ENCODE results near the gene SPATA18. TPM values are rescaled to one million over a fixed set of nuclear protein-coding genes. Genes with fewer than 3 reads are reported as not detected.

SPATA18 gene
- total RNA-seq, 4 donors from 2014 or later: 10.5 to 25.1 (median 13.7) TPM

DNA sequence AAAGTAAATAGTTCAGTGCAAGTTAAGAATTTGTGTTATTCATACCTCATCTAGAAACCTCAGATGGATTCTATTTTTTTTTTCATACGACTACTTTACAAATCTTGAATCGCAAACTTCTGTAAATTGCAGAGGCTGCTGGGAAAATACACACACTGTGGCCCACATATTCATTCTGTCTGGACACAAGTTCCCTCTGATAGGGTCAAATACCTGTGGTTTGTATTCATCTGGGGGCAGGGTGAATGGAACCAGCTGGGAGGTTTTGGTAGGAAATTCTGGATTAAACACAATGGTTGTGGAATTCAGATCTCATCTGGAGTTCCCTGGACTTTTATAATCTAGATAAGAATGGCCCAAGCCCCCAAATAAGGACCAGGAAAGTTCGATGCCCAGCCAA lies 56.2 kb downstream of the SPATA18 start:
- Histone ChIP-seq H3K36me3 (no peaks in the 10 kb centered on the region), H3K9me3 (no peaks in the 10 kb centered on the region), H3K27ac (no peak overlapping the region), H3K4me3 (no peak overlapping the region), H3K4me1 (peaks cover 3% of the 10 kb centered on the region), H3K27me3 (no peaks in the 10 kb centered on the region)
- TF ChIP-seq POLR2A (IDR thresholded peaks at IDR 0.05): no peak
- TF ChIP-seq, protein P1, sequence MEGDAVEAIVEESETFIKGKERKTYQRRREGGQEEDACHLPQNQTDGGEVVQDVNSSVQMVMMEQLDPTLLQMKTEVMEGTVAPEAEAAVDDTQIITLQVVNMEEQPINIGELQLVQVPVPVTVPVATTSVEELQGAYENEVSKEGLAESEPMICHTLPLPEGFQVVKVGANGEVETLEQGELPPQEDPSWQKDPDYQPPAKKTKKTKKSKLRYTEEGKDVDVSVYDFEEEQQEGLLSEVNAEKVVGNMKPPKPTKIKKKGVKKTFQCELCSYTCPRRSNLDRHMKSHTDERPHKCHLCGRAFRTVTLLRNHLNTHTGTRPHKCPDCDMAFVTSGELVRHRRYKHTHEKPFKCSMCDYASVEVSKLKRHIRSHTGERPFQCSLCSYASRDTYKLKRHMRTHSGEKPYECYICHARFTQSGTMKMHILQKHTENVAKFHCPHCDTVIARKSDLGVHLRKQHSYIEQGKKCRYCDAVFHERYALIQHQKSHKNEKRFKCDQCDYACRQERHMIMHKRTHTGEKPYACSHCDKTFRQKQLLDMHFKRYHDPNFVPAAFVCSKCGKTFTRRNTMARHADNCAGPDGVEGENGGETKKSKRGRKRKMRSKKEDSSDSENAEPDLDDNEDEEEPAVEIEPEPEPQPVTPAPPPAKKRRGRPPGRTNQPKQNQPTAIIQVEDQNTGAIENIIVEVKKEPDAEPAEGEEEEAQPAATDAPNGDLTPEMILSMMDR (IDR thresholded peaks at IDR 0.05): no peak
- TF ChIP-seq EP300 (IDR thresholded peaks at IDR 0.05): no peak
- TF ChIP-seq POLR2AphosphoS5 (IDR thresholded peaks at IDR 0.05): no peak
- 67% methylated on average over 3 of the region's 3 CpGs for WGBS
- DNase-seq (ENCODE audit: low spot score in 2 of 2): no peak

DNA sequence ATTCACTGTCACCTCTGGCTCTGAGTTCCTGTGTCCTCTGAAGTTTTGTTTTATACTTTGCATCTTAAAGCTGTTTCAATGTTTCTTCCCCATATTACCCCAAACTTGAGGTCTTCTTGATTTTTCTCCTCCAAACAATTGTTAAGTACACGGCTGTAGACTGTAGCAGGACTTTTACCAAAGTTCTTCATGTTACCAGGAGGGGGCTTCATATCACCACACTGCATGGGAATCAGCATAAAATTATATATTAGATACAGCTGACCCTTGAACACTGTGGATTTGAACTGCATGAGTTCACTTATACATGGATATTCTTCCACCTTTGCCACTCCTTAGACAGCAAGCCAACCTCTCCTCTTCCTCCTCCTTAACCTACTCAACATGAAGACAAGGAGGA lies 56.6 kb downstream of the SPATA18 start:
- no peaks in the 10 kb centered on the region for H3K27me3 ChIP-seq
- H3K4me3 ChIP-seq: no peak overlapping the region
- TF ChIP-seq EP300 (IDR thresholded peaks at IDR 0.05) (no peak), POLR2AphosphoS5 (IDR thresholded peaks at IDR 0.05) (no peak), POLR2A (IDR thresholded peaks at IDR 0.05) (no peak)
- TF ChIP-seq, protein P1 (IDR thresholded peaks at IDR 0.05): no peak
- no peaks in the 10 kb centered on the region for H3K9me3 ChIP-seq
- DNase-seq (ENCODE audit: low spot score in 2 of 2): no peak
- no peak overlapping the region for H3K27ac ChIP-seq
- no peaks in the 10 kb centered on the region for H3K36me3 ChIP-seq
- peaks cover 3% of the 10 kb centered on the region for H3K4me1 ChIP-seq
- 95% methylated on average over 1 of the region's 1 CpG for WGBS

DNA sequence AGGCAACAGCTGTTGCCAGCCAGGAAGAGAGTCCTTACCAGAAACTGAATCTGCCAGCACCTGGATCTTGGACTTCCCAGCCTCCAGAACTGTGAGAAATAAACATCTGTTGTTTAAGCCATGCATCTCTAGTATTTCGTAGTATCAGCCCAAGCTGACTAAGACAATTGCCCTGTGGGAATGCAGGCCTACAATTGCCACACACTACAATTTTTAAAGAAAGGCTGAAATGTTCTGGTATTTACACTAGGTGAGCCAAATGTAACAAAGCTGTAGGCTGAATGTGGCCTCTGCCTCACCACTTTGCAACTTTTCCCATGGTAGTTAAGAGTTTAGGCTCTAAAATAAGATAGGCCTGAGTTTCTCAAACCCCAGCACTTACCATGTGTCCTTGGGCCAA lies 59.1 kb downstream of the SPATA18 start:
- no peak overlapping the region for H3K27ac ChIP-seq
- no peak overlapping the region for H3K4me3 ChIP-seq
- H3K27me3 ChIP-seq: no peaks in the 10 kb centered on the region
- H3K9me3 ChIP-seq: no peaks in the 10 kb centered on the region
- DNase-seq (ENCODE audit: low spot score in 2 of 2): no peak
- peaks cover 3% of the 10 kb centered on the region for H3K4me1 ChIP-seq
- WGBS: 76% methylated on average over 1 of the region's 1 CpG
- TF ChIP-seq POLR2AphosphoS5 (IDR thresholded peaks at IDR 0.05) (no peak), EP300 (IDR thresholded peaks at IDR 0.05) (no peak), POLR2A (IDR thresholded peaks at IDR 0.05) (no peak)
- TF ChIP-seq, protein P1 (IDR thresholded peaks at IDR 0.05): no peak
- H3K36me3 ChIP-seq: no peaks in the 10 kb centered on the region

DNA sequence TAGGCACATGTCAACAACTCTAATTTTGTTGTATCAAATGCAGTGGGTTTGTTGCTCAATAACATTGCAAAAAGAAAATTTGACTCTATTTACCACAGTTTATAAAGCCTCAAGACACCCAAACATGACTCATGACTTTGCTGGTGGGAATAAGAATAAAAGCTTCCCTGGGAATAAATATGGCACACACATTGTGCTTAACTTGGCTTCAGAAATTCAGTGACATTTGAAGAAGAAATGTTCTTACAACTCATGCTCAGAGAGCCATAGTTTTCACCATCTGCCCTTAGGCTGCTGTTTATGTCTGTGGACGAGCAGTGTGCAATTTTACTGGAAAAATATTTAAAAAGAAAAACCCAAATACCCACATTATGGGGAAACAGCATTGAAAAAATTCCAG lies 60.9 kb downstream of the SPATA18 start:
- Histone ChIP-seq H3K4me1 (peaks cover 3% of the 10 kb centered on the region), H3K36me3 (no peaks in the 10 kb centered on the region), H3K27ac (no peak overlapping the region), H3K4me3 (no peak overlapping the region), H3K27me3 (no peaks in the 10 kb centered on the region), H3K9me3 (no peaks in the 10 kb centered on the region)
- DNase-seq (ENCODE audit: low spot score in 2 of 2): no peak
- 22% methylated on average over 1 of the region's 1 CpG for WGBS
- TF ChIP-seq POLR2A (IDR thresholded peaks at IDR 0.05): no peak
- no peak for TF ChIP-seq EP300 (IDR thresholded peaks at IDR 0.05)
- TF ChIP-seq POLR2AphosphoS5 (IDR thresholded peaks at IDR 0.05): no peak
- TF ChIP-seq, protein P1 (IDR thresholded peaks at IDR 0.05): no peak

DNA sequence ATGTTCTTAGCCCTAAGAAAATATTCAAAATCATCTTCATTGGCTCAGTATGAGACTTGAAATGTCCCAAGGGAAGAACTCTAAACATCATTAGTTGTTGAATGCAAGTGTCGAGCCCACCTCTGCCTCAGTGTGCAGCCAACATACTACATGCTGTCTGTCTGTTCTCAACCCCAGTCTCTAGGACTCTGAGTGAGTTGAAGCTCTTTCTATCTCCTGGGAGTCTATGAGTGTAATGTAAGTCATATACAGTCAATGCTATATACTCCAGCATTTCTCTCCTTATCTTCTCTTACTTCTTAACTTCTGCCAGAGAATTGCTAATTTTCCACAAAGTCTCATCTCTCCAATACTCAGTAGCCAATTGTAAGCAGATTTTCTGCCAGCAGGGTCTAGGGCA lies 61.3 kb downstream of the SPATA18 start:
- DNase-seq (ENCODE audit: low spot score in 2 of 2): no peak
- TF ChIP-seq POLR2A (IDR thresholded peaks at IDR 0.05) (no peak), POLR2AphosphoS5 (IDR thresholded peaks at IDR 0.05) (no peak), EP300 (IDR thresholded peaks at IDR 0.05) (no peak)
- TF ChIP-seq, protein P1 (IDR thresholded peaks at IDR 0.05): no peak
- no peaks in the 10 kb centered on the region for H3K9me3 ChIP-seq
- peaks cover 2% of the 10 kb centered on the region for H3K4me1 ChIP-seq
- no peak overlapping the region for H3K27ac ChIP-seq
- 30% methylated on average over 1 of the region's 1 CpG for WGBS
- no peaks in the 10 kb centered on the region for H3K36me3 ChIP-seq
- no peak overlapping the region for H3K4me3 ChIP-seq
- no peaks in the 10 kb centered on the region for H3K27me3 ChIP-seq
